WTC11 (cell line): ENCODE data around the gene TMEM169. TPM values are rescaled to one million over a fixed set of nuclear protein-coding genes. Genes with fewer than 3 reads are reported as not detected.
A peak's percentile ranks its signal among the peaks of the same experiment; 100 is the strongest.

Source experiments
- ATF1 ChIP-seq: sonication (generic); formaldehyde crosslinking; IDR thresholded peaks from 2 replicates; pipeline ENCODE4 v1.8.1; 2023; ENCODE audit warnings: mild to moderate bottlenecking, moderate library complexity, missing genetic modification reagents
- ATF3 ChIP-seq: sonication (generic); formaldehyde crosslinking; conservative IDR thresholded peaks from 2 replicates; pipeline ENCODE4 v1.8.1; 2022; ENCODE audit warnings: mild to moderate bottlenecking, missing genetic modification reagents
- ATF6 ChIP-seq: sonication (generic); formaldehyde crosslinking; IDR thresholded peaks from 2 replicates; pipeline ENCODE4 v1.8.1; 2023; ENCODE audit warnings: mild to moderate bottlenecking, missing genetic modification reagents
- CDX4 ChIP-seq: fragments of 250-450 bp; sonication (Bioruptor Pico); IDR thresholded peaks from 2 replicates; pipeline ENCODE4 v1.9.0; 2021; ENCODE audit warnings: moderate library complexity, mild to moderate bottlenecking, inconsistent platforms, borderline replicate concordance
- CREM ChIP-seq: sonication (generic); formaldehyde crosslinking; IDR thresholded peaks from 2 replicates; pipeline ENCODE4 v1.8.1; 2022; ENCODE audit warnings: mild to moderate bottlenecking, missing genetic modification reagents, moderate library complexity
- EMX1 ChIP-seq: fragments of 250-450 bp; sonication (Bioruptor Pico); IDR thresholded peaks from 2 replicates; pipeline ENCODE4 v1.8.0; 2021; ENCODE audit warnings: mild to moderate bottlenecking
- FOXJ3 ChIP-seq: sonication (generic); formaldehyde crosslinking; IDR thresholded peaks from 2 replicates; pipeline ENCODE4 v1.9.0; 2021; ENCODE audit warnings: missing genetic modification reagents, mild to moderate bottlenecking, borderline replicate concordance
- HMGA2 ChIP-seq: fragments of 250-450 bp; sonication (Bioruptor Pico); IDR thresholded peaks from 2 replicates; pipeline ENCODE4 v1.4.0; 2021; ENCODE audit warnings: mild to moderate bottlenecking, moderate library complexity
- JAZF1 ChIP-seq: fragments of 250-450 bp; sonication (Bioruptor Pico); IDR thresholded peaks from 2 replicates; pipeline ENCODE4 v1.9.0; 2021; ENCODE audit warnings: moderate library complexity, mild to moderate bottlenecking, inconsistent platforms
- KAT7 ChIP-seq: sonication (generic); formaldehyde crosslinking; IDR thresholded peaks from 2 replicates; pipeline ENCODE4 v1.8.1; 2023; ENCODE audit warnings: missing genetic modification reagents, mild to moderate bottlenecking, borderline replicate concordance
- MXD4 ChIP-seq: fragments of 250-450 bp; sonication (Bioruptor Pico); IDR thresholded peaks from 2 replicates; pipeline ENCODE4 v1.8.0; 2021; ENCODE audit warnings: mild to moderate bottlenecking, moderate library complexity, borderline replicate concordance
- NR1H2 ChIP-seq: sonication (generic); formaldehyde crosslinking; IDR thresholded peaks from 2 replicates; pipeline ENCODE4 v1.9.0; 2021; ENCODE audit warnings: mild to moderate bottlenecking, moderate library complexity, missing genetic modification reagents
- SMAD3 ChIP-seq: sonication (generic); formaldehyde crosslinking; IDR thresholded peaks from 2 replicates; pipeline ENCODE4 v1.8.0; 2022; ENCODE audit warnings: missing genetic modification reagents, mild to moderate bottlenecking, borderline replicate concordance
- SOX15 ChIP-seq: fragments of 250-450 bp; sonication (Bioruptor Pico); IDR thresholded peaks from 2 replicates; pipeline ENCODE4 v1.9.0; 2021; ENCODE audit warnings: mild to moderate bottlenecking
- TP53 ChIP-seq: sonication (generic); formaldehyde crosslinking; IDR thresholded peaks from 2 replicates; pipeline ENCODE4 v1.8.1; 2023; ENCODE audit warnings: mild to moderate bottlenecking, missing genetic modification reagents
- ZNF532 ChIP-seq: fragments of 250-450 bp; sonication (Bioruptor Pico); IDR thresholded peaks from 2 replicates; pipeline ENCODE4 v1.9.0; 2021; ENCODE audit warnings: mild to moderate bottlenecking, borderline replicate concordance
- ZSCAN18 ChIP-seq: fragments of 250-450 bp; sonication (Bioruptor Pico); IDR thresholded peaks from 2 replicates; pipeline ENCODE4 v2.1.2; 2022; ENCODE audit warnings: mild to moderate bottlenecking, moderate library complexity
- total RNA-seq: library from RNA; stranded (reverse); gene quantifications from 3 replicates; pipeline ENCODE4 v1.2.3, GENCODE V29; 2021
- TF ChIP-seq, protein P1 (sequence below): sonication (generic); formaldehyde crosslinking; IDR thresholded peaks from 2 replicates; pipeline ENCODE4 v1.8.0; 2022; ENCODE audit warnings: missing genetic modification reagents
- TF ChIP-seq, protein P2 (sequence below): sonication (generic); formaldehyde crosslinking; IDR thresholded peaks from 2 replicates; pipeline ENCODE4 v1.8.1; 2023; ENCODE audit warnings: mild to moderate bottlenecking, missing genetic modification reagents, moderate library complexity
- TF ChIP-seq, protein P3 (sequence below): sonication (generic); formaldehyde crosslinking; IDR thresholded peaks from 2 replicates; pipeline ENCODE4 v1.8.1; 2023; ENCODE audit warnings: mild to moderate bottlenecking, moderate library complexity, missing genetic modification reagents
- TF ChIP-seq, protein P4 (sequence below): sonication (generic); formaldehyde crosslinking; IDR thresholded peaks from 2 replicates; pipeline ENCODE4 v1.8.1; 2023; ENCODE audit warnings: mild to moderate bottlenecking, missing genetic modification reagents

The TMEM169 gene
- total RNA-seq, 1 experiment from 2014 or later = 1.8 TPM

- TF ChIP-seq SMAD3 (CRISPR knock-in tag) (no peak), FOXJ3 (CRISPR knock-in tag) (no peak), NR1H2 (CRISPR knock-in tag) (no peak), KAT7 (CRISPR knock-in tag) (no peak), SOX15 (no peak), CREM (peak; percentile 60; the same call in 1 of the 2 replicates), ZSCAN18 (no peak), CDX4 (CRISPR knock-in tag) (no peak), ZNF532 (CRISPR knock-in tag) (no peak), EMX1 (CRISPR knock-in tag) (peak; percentile 90; the same call in 1 of the 2 replicates), TP53 (CRISPR knock-in tag) (no peak), MXD4 (CRISPR knock-in tag) (no peak), ATF3 (CRISPR knock-in tag) (no peak), ATF6 (CRISPR knock-in tag) (no peak), ATF1 (no peak), HMGA2 (CRISPR knock-in tag) (no peak; the same call in 1 of the 2 replicates), JAZF1 (no peak)
- TF ChIP-seq, protein P1, sequence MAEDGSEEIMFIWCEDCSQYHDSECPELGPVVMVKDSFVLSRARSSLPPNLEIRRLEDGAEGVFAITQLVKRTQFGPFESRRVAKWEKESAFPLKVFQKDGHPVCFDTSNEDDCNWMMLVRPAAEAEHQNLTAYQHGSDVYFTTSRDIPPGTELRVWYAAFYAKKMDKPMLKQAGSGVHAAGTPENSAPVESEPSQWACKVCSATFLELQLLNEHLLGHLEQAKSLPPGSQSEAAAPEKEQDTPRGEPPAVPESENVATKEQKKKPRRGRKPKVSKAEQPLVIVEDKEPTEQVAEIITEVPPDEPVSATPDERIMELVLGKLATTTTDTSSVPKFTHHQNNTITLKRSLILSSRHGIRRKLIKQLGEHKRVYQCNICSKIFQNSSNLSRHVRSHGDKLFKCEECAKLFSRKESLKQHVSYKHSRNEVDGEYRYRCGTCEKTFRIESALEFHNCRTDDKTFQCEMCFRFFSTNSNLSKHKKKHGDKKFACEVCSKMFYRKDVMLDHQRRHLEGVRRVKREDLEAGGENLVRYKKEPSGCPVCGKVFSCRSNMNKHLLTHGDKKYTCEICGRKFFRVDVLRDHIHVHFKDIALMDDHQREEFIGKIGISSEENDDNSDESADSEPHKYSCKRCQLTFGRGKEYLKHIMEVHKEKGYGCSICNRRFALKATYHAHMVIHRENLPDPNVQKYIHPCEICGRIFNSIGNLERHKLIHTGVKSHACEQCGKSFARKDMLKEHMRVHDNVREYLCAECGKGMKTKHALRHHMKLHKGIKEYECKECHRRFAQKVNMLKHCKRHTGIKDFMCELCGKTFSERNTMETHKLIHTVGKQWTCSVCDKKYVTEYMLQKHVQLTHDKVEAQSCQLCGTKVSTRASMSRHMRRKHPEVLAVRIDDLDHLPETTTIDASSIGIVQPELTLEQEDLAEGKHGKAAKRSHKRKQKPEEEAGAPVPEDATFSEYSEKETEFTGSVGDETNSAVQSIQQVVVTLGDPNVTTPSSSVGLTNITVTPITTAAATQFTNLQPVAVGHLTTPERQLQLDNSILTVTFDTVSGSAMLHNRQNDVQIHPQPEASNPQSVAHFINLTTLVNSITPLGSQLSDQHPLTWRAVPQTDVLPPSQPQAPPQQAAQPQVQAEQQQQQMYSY (CRISPR knock-in tag) = no peak
- TF ChIP-seq, protein P2, sequence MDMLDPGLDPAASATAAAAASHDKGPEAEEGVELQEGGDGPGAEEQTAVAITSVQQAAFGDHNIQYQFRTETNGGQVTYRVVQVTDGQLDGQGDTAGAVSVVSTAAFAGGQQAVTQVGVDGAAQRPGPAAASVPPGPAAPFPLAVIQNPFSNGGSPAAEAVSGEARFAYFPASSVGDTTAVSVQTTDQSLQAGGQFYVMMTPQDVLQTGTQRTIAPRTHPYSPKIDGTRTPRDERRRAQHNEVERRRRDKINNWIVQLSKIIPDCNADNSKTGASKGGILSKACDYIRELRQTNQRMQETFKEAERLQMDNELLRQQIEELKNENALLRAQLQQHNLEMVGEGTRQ (CRISPR knock-in tag) = no peak
- TF ChIP-seq, protein P3, sequence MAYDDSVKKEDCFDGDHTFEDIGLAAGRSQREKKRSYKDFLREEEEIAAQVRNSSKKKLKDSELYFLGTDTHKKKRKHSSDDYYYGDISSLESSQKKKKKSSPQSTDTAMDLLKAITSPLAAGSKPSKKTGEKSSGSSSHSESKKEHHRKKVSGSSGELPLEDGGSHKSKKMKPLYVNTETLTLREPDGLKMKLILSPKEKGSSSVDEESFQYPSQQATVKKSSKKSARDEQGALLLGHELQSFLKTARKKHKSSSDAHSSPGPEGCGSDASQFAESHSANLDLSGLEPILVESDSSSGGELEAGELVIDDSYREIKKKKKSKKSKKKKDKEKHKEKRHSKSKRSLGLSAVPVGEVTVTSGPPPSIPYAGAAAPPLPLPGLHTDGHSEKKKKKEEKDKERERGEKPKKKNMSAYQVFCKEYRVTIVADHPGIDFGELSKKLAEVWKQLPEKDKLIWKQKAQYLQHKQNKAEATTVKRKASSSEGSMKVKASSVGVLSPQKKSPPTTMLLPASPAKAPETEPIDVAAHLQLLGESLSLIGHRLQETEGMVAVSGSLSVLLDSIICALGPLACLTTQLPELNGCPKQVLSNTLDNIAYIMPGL (CRISPR knock-in tag) = 0 out of 2 replicates have a peak, but pooled peaks have one; percentile 45
- TF ChIP-seq, protein P4, sequence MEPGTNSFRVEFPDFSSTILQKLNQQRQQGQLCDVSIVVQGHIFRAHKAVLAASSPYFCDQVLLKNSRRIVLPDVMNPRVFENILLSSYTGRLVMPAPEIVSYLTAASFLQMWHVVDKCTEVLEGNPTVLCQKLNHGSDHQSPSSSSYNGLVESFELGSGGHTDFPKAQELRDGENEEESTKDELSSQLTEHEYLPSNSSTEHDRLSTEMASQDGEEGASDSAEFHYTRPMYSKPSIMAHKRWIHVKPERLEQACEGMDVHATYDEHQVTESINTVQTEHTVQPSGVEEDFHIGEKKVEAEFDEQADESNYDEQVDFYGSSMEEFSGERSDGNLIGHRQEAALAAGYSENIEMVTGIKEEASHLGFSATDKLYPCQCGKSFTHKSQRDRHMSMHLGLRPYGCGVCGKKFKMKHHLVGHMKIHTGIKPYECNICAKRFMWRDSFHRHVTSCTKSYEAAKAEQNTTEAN (CRISPR knock-in tag) = no peak
These were observed 33.2 kb downstream of the TMEM169 start (continued) for GRCh38 chr2:216114714-216115531.
